ENCODE results near the gene CENPU.

GRCh38 chr4:184729946-184730345, 4.0 kb downstream of the CENPU start:
- TF ChIP-seq CTCF (IDR thresholded peaks at IDR 0.05) (no peak), EZH2 (IDR thresholded peaks at IDR 0.05; ENCODE audit: borderline replicate concordance, insufficient read depth, low read depth, low read length, poor library complexity, severe bottlenecking) (no peak)
